Memory B cell (primary cell): ENCODE measurements around the gene MTRFR.
A peak's percentile ranks its signal among the peaks of the same experiment; 100 is the strongest.

Experiments
- ATAC-seq: fragments of 150-1000 bp; cut with Tn5 transposase; 2 replicates; pipeline ENCODE4 v1.10.0; 2021; ENCODE audit warnings: low read depth, mild to moderate bottlenecking, moderate library complexity
- DNase-seq, 2 donors: peaks; one replicate each; pipeline ENCODE4 v3.0.0; 2022; ENCODE audit warnings: low spot score in 2 of 2
- H3K27ac Mint-ChIP-seq: one replicate; pipeline ENCODE4 v1.8.0; 2022; ENCODE audit warnings: mild to moderate bottlenecking, moderate library complexity, mixed read lengths
- H3K27me3 Mint-ChIP-seq: one replicate; pipeline ENCODE4 v1.8.0; 2022; ENCODE audit warnings: mixed read lengths
- H3K36me3 Mint-ChIP-seq: one replicate; pipeline ENCODE4 v1.8.0; 2022; ENCODE audit warnings: mild to moderate bottlenecking, mixed read lengths
- H3K4me1 Mint-ChIP-seq: one replicate; pipeline ENCODE4 v1.8.0; 2022; ENCODE audit warnings: mixed read lengths
- H3K4me3 Mint-ChIP-seq: one replicate; pipeline ENCODE4 v1.8.0; 2022; ENCODE audit warnings: mild to moderate bottlenecking, moderate library complexity, mixed read lengths
- H3K9me3 Mint-ChIP-seq: one replicate; pipeline ENCODE4 v1.8.0; 2022; ENCODE audit warnings: mixed read lengths

Gene MTRFR

DNA sequence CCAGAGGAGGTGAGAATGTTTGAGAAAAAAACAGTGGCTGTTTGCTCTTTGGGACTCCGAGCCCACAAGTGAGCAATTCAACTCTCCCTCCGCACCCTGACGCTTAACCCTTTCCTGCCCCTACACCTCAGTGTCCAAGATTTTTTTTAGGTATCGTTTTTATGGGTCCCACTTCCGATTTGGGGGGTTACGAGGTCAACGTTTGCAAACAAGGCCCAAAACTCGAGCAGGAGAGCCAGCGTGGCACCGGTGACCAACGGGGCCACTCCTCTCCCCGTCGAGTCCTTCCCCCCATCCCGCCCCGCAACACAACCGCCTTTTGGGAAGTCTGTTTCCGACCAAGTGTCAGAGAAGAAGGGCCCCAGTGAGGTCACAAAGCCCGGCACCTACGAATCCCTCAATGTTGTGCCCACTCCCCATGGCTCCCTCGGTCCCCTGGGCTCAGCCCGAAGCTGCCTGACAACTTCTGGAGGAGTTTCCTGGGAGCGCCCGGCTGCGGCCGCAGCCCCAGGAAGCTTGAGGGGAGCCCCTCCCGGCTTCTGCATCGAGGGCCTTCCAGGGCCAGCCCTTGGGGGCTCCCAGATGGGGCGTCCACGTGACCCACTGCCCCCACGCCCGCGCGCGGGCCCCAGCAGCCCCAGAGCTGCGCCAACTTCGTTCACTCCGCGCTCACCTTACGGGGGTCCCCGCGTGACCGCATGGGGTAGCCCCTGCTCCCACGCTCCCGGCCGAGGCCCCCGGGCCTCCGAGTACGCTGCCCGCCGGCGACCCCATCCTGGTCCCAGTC lies 37.2 kb downstream of the MTRFR start:
- DNase-seq (no peak), ATAC-seq (no peak)
- H3K4me3 Mint-ChIP-seq: peak overlapping the region; percentile 86
- no peaks in the 10 kb centered on the region for H3K27me3 Mint-ChIP-seq
- H3K9me3 Mint-ChIP-seq: no peaks in the 10 kb centered on the region
- peak overlapping the region; percentile 14 for H3K27ac Mint-ChIP-seq
- H3K36me3 Mint-ChIP-seq: no peaks in the 10 kb centered on the region
- peaks cover 17% of the 10 kb centered on the region for H3K4me1 Mint-ChIP-seq

DNA sequence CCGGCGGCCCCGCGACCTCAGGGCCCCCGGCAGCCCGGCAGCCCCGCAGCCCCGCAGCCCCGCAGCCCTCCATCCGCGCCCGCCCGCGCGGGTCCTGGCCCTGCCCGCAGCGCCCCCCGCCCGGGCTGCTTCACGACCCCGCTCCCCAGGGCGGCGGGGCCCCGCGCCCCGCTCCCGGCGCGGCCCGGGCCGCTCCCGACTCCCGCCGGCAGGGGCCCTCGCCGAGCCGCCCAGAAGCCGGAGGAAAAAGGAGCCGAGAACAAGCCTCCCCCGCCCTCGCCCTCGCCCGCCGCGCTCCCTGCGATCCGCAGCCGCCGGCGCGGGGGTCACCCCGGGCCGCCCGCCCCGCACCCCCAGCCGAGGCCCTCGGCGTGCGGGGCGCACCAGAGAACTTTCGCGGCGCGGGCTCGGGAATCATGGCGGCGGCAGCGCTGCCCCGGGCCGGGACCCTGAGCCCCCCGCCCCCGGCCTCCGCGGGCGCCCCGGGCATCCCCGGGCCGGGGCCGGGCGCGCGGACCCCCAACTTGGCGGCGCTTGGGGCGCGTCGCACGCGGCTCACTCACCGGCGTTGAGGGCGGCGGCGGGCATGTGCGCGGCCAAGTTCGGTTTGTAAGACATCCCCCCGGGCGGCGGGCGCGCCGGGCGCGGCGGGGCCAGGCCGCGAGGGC lies 37.9 kb downstream of the MTRFR start:
- H3K27me3 Mint-ChIP-seq: no peaks in the 10 kb centered on the region
- peaks cover 17% of the 10 kb centered on the region for H3K4me1 Mint-ChIP-seq
- no peak overlapping the region for H3K27ac Mint-ChIP-seq
- DNase-seq (peak; percentile 70 to 77), ATAC-seq (peak; percentile 79)
- H3K36me3 Mint-ChIP-seq: no peaks in the 10 kb centered on the region
- no peaks in the 10 kb centered on the region for H3K9me3 Mint-ChIP-seq
- H3K4me3 Mint-ChIP-seq: no peak overlapping the region

GRCh38 chr12:123273166-123273565 lies 39.9 kb downstream of the MTRFR start:
- Mint-ChIP-seq H3K4me3 (no peak overlapping the region), H3K36me3 (no peaks in the 10 kb centered on the region), H3K9me3 (no peaks in the 10 kb centered on the region), H3K4me1 (peaks cover 19% of the 10 kb centered on the region), H3K27ac (no peak overlapping the region), H3K27me3 (no peaks in the 10 kb centered on the region)
- ATAC-seq: no peak
- DNase-seq: no peak

GRCh38 chr12:123278101-123278627 lies 44.9 kb downstream of the MTRFR start:
- no peaks in the 10 kb centered on the region for H3K36me3 Mint-ChIP-seq
- no peak for DNase-seq
- no peaks in the 10 kb centered on the region for H3K27me3 Mint-ChIP-seq
- peaks cover 4% of the 10 kb centered on the region for H3K4me1 Mint-ChIP-seq
- peak overlapping the region; percentile 21 for H3K4me3 Mint-ChIP-seq
- H3K27ac Mint-ChIP-seq: peak overlapping the region; percentile 97
- no peaks in the 10 kb centered on the region for H3K9me3 Mint-ChIP-seq
- ATAC-seq: peak; percentile 97

GRCh38 chr12:123280971-123281370 lies 47.7 kb downstream of the MTRFR start:
- no peaks in the 10 kb centered on the region for H3K9me3 Mint-ChIP-seq
- H3K4me3 Mint-ChIP-seq: no peak overlapping the region
- no peak for ATAC-seq
- no peaks in the 10 kb centered on the region for H3K36me3 Mint-ChIP-seq
- no peak overlapping the region for H3K27ac Mint-ChIP-seq
- peaks cover 4% of the 10 kb centered on the region for H3K4me1 Mint-ChIP-seq
- no peaks in the 10 kb centered on the region for H3K27me3 Mint-ChIP-seq
- DNase-seq: no peak

- Mint-ChIP-seq H3K9me3 (no peaks in the 10 kb centered on the region), H3K27ac (no peak overlapping the region), H3K36me3 (no peaks in the 10 kb centered on the region), H3K27me3 (no peaks in the 10 kb centered on the region), H3K4me3 (no peak overlapping the region), H3K4me1 (peaks cover 4% of the 10 kb centered on the region)
- ATAC-seq (no peak), DNase-seq (no peak)
These were observed 48.9 kb downstream of the MTRFR start for GRCh38 chr12:123282111-123282510.

DNA sequence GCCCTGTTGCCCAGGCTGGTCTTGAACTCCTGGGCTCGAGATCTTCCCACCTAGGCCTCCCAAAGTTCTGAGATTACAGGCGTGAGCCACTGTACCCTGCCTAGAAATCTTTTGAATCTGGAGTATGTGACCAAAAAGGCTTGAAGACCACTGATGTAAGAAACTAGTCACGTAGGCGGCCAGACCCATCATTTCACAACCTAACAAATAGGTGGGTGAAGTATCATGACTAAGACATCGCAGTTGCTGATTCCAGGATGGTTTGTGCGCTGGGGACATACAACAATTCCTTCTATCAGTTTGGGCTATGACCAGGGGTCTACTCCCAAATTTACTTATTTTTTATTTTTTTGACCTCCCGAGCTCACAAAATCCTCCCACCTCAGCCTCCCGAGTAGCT lies 50.2 kb downstream of the MTRFR start:
- Mint-ChIP-seq H3K27me3 (no peaks in the 10 kb centered on the region), H3K4me3 (no peak overlapping the region), H3K4me1 (no peaks in the 10 kb centered on the region), H3K36me3 (no peaks in the 10 kb centered on the region), H3K27ac (no peak overlapping the region), H3K9me3 (no peaks in the 10 kb centered on the region)
- DNase-seq (no peak), ATAC-seq (no peak)

- Mint-ChIP-seq H3K4me3 (no peak overlapping the region), H3K27me3 (no peaks in the 10 kb centered on the region), H3K9me3 (no peaks in the 10 kb centered on the region), H3K36me3 (peaks cover 3% of the 10 kb centered on the region), H3K4me1 (no peaks in the 10 kb centered on the region), H3K27ac (no peak overlapping the region)
- no peak for ATAC-seq
- DNase-seq: no peak
These were observed 51.4 kb downstream of the MTRFR start for GRCh38 chr12:123284669-123285068.

DNA sequence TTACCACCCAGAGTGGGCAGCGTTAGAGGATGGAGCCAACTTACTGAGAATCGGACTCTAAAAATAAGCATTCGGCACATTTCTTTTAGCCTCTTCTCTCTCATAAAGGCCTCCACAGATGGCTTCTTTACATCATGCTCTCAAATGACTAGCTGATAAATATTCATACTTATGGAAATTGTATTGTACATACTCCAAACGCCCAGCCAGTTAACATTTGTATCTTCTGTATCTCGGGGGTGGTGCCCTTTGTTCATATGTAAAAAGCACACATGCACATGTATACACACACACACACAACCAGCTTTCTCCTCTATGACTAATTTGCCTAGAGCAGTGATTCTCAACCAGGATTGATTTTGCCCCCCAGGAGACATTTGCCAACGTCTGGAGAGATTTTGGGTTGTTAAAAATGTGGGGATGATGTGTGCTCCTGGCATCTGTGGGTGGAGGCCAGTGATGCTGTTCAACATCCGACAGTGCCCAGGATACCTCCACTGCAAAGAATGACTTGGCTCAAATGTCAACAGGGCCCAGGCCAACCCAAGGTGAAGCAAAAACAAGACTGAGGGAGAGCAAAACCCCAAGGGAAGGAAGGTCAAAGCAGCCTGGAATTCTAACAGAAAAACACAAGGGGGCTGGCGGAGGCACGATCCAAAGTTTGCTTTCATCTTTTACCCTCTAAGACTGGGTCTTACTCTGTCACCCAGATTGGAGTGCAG lies 53.6 kb downstream of the MTRFR start:
- H3K4me1 Mint-ChIP-seq: no peaks in the 10 kb centered on the region
- no peak overlapping the region for H3K27ac Mint-ChIP-seq
- no peaks in the 10 kb centered on the region for H3K27me3 Mint-ChIP-seq
- ATAC-seq: no peak
- peaks cover 7% of the 10 kb centered on the region for H3K36me3 Mint-ChIP-seq
- no peak overlapping the region for H3K4me3 Mint-ChIP-seq
- no peak for DNase-seq
- no peaks in the 10 kb centered on the region for H3K9me3 Mint-ChIP-seq

DNA sequence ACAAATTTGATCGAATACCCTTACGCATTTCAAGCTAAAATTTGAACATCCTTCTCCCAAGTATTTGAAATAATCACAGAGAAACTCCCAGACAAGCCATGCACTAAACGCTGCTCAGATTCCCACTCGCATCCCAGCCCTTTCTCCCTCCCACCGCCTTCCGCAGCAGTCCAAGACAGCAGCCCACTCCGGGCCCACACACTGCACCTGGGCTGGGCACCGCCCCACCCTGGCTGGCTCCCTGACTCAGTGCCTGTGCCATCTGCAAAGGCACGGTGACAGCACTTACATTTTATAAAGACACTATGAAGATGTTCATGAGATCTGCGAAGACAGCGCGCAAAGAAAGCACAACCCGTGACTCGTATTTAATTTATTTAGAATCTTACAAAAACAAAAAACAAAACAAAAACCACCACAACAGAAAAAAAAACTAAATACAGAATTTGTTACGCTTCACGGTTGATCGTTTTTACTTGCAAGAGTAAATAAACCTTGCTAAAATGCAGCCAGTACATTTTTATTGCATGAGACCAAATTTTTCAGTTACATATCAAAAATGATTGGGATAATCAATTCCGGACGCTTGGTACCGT lies 55.6 kb downstream of the MTRFR start:
- peaks cover 12% of the 10 kb centered on the region for H3K36me3 Mint-ChIP-seq
- ATAC-seq (no peak), DNase-seq (no peak)
- H3K9me3 Mint-ChIP-seq: no peaks in the 10 kb centered on the region
- H3K27me3 Mint-ChIP-seq: no peaks in the 10 kb centered on the region
- peak overlapping the region; percentile 55 for H3K27ac Mint-ChIP-seq
- no peak overlapping the region for H3K4me3 Mint-ChIP-seq
- no peaks in the 10 kb centered on the region for H3K4me1 Mint-ChIP-seq

DNA sequence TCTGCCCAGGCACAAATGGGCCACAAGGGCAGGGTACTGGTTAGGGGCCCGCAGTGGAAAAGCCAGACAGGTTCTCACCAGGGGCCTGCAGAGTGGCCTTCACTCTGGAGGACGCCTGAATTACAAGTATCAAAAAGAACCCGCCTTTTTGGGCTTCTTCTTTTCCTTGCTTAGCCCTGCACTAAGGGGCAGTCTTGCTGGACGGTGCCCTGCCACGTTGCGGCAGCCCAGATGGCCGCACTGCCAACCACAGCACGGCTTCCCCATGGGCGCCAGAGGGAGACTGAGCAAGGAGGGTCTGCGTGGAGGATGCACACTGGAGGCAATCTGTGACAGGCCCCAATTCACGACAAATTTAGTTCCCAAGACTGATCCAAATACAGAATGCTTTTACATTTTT lies 56.7 kb downstream of the MTRFR start:
- H3K4me1 Mint-ChIP-seq: no peaks in the 10 kb centered on the region
- H3K36me3 Mint-ChIP-seq: peaks cover 14% of the 10 kb centered on the region
- no peak overlapping the region for H3K4me3 Mint-ChIP-seq
- no peak overlapping the region for H3K27ac Mint-ChIP-seq
- H3K9me3 Mint-ChIP-seq: no peaks in the 10 kb centered on the region
- DNase-seq: no peak
- H3K27me3 Mint-ChIP-seq: no peaks in the 10 kb centered on the region
- no peak for ATAC-seq

GRCh38 chr12:123293178-123293760 lies 60.0 kb downstream of the MTRFR start:
- Mint-ChIP-seq H3K27ac (no peak overlapping the region), H3K36me3 (peaks cover 29% of the 10 kb centered on the region), H3K9me3 (no peaks in the 10 kb centered on the region), H3K4me3 (no peak overlapping the region), H3K27me3 (no peaks in the 10 kb centered on the region), H3K4me1 (no peaks in the 10 kb centered on the region)
- DNase-seq (no peak), ATAC-seq (no peak)

DNA sequence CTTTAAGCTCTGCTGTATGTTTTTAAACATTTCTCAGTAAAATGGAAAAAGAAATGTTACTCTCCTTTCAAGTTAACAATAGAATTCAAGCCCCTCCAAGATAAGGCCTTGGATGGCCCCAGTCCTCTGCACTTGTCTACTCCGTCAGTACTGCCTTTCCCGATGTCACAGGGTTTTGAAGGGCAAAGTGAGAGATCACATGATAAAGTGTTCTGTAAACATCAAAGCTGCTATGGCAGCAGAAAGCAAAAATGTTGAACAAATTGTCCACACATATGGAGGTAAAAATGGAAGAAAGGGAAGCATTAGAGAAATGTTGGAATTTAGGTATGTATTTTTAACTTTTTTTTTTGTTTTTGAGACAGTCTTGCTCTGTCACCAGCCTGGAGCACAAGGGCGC lies 71.9 kb downstream of the MTRFR start:
- Mint-ChIP-seq H3K9me3 (no peaks in the 10 kb centered on the region), H3K27me3 (no peaks in the 10 kb centered on the region), H3K36me3 (peaks cover 25% of the 10 kb centered on the region), H3K4me3 (no peak overlapping the region), H3K27ac (no peak overlapping the region), H3K4me1 (no peaks in the 10 kb centered on the region)
- ATAC-seq: no peak
- no peak for DNase-seq
